GM19193 (cell line): ENCODE measurements around the gene TTLL5.

Source experiments
- POLR2A ChIP-seq: IDR thresholded peaks from 4 replicates; pipeline ENCODE4 v1.6.1; 2011; ENCODE audit not compliant: insufficient read depth, insufficient read length; ENCODE audit errors: extremely low read depth

Gene TTLL5

DNA sequence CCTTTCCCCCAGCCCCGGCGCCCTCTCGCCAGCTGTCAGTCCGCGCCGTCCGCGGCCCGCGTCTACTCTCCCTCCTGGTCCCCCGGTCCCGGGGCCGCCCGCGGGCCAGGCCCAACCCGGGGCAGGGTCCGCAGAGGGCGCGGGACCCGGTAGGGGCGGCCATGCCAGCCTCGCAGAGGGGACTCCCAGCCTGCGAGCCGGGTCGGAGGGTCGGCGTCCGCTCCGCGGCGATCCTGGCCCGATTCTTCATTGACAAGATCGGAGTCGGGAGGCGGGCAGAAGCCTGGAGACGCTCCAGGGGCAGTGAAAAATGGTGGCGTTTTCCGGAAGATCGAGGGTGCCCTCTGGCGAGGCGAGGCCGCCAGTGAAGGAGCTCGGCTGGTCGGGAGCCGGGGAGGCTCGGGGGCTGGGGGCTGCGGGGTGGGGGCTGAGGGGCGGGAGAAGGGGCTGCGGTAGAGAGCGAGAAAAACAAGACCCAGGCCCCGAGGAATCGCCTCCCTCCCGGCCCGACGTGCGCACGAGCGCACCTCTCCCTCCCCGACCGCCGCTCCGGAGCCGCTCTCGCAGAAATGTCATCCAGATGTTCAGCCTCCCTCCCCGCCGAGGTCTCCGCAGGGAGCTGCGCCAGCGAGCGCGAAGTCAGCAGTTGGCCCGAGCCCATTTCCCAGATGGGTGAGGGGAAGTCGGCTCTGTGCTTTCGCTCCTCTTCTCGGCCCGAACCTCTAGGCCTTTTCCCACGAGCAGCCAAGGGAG, 321.4 kb downstream of the TTLL5 start:
- TF ChIP-seq POLR2A = no peak

GRCh38 chr14:75983019-75983358, 321.9 kb downstream of the TTLL5 start:
- no peak for TF ChIP-seq POLR2A

DNA sequence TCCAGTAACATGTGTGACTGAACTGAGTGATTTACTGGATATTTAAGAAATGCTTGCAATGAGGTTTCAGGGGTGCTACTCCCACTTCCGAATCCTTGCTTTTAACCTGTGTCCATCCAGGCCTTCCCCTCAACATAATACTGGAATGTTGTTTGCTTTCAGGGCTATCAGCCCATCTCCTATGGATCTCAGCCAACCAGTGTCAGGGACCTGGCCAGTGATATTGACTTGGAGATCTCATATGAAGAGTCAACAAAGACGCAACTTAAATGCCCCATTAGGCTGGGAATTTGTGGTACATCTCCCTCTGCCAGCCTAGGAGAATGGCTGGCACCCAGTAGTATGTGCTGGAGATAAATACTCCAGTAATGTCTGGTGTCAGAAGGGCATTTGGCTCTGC, 323.6 kb downstream of the TTLL5 start:
- TF ChIP-seq POLR2A = no peak

DNA sequence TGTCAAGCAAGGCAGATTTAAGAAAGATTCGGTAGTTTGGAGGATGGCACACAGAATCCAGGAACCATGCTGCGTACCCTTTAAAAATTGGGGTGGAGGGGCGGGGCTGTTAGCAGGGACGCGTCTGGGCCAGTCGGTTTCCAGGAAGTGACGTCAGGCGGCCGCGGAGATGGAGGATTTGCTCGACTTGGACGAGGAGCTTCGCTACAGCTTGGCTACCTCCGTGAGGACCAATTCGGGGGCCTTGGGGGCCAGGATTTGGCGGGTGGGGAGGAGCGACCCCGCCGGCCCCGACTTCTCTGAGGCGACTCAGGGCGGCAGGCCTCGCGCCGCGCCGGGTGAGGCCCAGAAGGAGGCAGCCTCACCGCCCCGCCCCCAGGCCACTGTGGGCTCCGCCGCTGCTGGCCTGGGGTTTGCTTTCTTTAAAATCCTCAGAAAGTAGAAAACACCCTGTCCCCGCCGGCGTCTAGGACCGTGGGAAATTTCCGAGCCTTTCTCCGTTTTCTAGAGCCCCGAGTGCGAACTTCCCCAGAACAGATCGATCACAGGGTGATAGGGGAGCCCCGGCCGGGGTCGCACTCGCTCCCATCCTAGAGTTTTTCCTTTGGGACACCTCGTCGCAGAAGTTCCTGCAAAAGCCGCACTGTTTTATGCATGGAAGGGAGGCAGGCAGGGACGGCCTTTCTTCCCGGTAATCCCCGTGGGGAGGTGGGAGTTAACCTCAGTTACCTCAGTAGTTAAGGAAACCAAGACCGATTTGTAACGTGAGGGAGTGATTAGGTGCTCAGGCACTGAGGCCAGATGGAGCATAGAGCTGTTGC, 324.8 kb downstream of the TTLL5 start, which contains the start of gene IFT43:
Gene IFT43 (plus strand): TSS at position 146 of the 821 bp plus-strand sequence. CDS start 24 bp downstream, at position 170.
- TF ChIP-seq POLR2A = peak; percentile 33

- TF ChIP-seq POLR2A = no peak
Observed at GRCh38 chr14:75986439-75986765, 325.4 kb downstream of the TTLL5 start.

DNA sequence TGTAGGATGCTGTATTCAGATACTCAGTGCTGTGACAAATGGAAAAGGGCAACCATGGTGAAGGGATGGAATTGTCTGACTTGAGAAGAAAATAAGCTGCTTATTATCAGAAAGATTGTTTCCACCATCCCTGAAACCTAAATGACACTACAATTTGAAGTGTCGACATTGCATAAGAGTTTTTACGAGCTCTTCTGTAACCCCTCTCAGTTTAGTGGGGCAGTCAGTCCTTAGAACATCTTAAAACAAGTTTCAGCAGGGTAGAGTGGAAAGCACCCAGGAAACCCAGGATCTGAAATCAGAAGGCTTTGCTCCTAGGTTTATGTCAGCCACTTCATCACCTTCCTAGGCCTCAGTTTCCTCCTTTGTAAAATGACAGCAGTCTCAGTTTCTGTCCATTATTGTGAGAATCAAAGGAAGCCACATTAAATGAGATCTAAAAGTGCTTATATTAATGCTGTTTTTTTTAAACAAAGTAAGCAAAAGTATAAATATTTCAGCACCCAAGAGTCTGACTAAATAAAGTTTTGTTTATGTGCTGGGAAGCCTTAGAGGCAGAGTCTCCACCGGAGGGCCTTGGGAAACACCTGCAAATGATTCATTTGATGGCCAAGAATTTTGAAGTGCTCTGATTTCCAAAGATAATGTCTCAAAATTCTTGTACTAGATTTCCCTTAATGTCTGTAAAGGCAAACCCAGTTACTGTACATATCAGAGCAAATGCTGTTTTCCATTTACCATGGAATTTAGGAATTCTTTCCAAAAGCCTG, 326.3 kb downstream of the TTLL5 start:
- TF ChIP-seq POLR2A = no peak

- no peak for TF ChIP-seq POLR2A
Observed at GRCh38 chr14:75989134-75989533, 328.1 kb downstream of the TTLL5 start.

GRCh38 chr14:75990297-75990696, 329.3 kb downstream of the TTLL5 start:
- no peak for TF ChIP-seq POLR2A

- no peak for TF ChIP-seq POLR2A
Observed at GRCh38 chr14:75991753-75992152, 330.7 kb downstream of the TTLL5 start.

DNA sequence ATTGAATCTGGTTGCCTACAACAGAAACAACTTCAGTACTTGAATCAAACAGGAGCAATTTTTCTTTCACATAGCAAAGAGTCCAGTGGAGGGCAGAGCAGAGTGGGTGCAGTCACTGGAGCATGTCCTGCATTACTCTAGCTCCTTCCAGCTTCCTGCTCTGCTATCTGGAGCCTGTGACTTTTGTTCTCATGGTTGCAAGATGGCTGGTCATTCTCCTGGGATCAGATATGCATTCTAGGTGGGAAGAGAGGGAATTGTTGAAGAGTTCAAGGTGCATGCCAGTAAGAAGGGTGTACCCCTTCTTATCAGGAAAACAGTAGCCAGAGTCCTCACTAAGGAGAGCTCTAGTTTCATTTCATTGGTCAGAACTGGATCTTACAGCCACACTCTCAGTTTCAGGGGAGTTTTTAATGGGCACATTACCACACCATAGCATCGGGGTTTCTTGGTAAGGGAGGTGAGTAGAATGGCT, 332.6 kb downstream of the TTLL5 start:
- TF ChIP-seq POLR2A = no peak

DNA sequence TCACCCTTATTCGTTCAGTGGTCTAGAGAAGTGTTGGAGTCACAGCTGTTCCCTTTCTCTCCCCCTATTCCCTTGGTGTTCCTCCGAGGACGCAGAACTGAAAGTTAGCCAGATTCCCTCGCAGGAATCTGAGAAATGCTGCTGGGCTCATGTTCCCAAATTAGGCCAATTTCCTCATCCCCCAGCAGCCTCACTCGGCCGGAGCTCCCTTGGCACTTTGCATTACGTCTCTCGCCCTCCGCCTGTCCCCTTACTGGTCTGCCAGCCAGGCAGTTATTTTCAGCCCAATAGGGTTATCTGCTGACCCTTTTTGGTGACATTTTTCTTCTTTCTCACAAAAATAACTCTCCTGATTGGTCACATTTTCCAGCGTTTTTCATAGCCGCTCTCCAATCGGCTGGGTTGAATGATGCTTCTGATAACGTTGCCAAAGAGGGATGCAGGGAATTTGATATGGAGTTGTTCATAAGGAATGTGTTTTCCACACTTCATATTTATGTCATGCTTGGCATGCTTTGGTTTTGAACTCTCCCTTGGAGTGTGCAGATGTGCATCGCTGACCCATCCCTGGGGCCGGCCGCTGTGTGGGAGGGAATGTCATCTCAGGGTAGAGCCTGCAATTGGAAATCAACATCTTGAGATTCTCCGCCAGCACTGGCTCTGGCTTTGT, 334.5 kb downstream of the TTLL5 start:
- no peak for TF ChIP-seq POLR2A

DNA sequence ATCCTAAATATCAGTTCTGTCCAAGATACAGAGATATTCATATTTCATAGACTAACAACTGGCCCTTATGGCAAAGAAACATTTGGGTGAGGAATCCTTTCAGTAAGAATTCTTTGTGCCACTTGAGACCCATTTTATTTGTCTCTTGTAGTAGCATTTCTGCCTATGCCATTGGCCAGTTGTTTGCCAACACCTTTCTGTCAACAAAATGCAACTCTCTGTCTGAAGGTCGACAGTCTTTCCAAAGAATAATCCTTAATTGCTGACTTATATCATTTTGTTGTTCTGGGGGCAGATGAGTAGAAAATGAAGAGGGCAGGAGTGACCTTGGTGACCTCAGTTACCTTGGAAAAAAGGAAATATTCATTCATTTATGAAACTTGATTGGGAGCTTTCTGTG, 335.4 kb downstream of the TTLL5 start:
- TF ChIP-seq POLR2A = no peak

- TF ChIP-seq POLR2A = no peak
Observed at GRCh38 chr14:75999511-76000190, 338.6 kb downstream of the TTLL5 start.

DNA sequence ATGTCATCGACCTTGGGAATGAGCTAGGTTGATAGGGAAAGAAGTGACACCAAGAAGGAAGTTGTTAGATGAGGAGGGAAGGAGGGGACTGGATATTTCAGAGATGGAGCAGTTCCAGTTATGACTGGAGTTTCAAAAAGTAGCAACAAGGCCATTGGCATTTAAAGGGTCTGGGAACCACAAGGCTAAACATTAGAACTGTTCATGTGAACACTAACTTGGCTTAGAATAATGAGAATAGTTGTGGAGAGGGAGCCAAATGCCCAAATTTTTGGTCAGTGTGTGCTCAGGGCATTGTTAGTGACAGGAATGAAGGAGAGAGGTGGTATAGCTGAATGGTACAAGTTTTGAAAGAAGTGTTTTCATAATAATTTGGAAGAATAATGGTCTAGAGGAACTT, 341.3 kb downstream of the TTLL5 start:
- TF ChIP-seq POLR2A = no peak
